Measurements from ENCODE around the gene ITGA7.

DNA sequence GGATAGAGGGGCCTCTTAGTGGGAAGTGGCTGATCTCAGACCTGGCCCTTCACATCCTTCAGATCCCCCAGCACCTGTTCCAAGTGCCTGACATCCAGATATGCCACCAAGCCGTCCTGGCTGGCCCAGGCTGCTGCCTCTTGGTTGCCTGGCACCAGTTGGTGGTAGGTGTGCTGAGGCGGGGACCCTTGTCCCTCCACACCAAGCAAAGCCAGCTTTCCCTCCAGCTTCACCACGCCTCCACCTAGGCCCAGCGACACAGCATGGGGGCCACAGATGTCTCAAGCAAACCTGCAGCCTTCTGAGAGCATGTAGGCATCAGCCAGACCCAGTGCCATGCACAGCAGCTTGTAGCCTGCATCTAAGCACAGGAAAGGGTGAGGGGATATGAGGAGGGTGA is 24.6 kb upstream of the ITGA7 start:
- no peak for TF ChIP-seq EZH2 (IDR thresholded peaks at IDR 0.05; ENCODE audit: insufficient read depth, poor library complexity, severe bottlenecking)
- no peak for TF ChIP-seq EZH2phosphoT487 (IDR thresholded peaks at IDR 0.05; ENCODE audit: insufficient read depth, low read depth)

Measured in GM23248 (cell line).